HepG2 (cell line): Measurements from ENCODE around the gene NES. TPM values are rescaled to one million over a fixed set of nuclear protein-coding genes. Genes with fewer than 3 reads are reported as not detected.
A peak's percentile ranks its signal among the peaks of the same experiment; 100 is the strongest.

Source experiments
- ARID2 ChIP-seq: sonication (generic); formaldehyde crosslinking; IDR thresholded peaks from 2 replicates; pipeline ENCODE4 v1.8.1; 2022; ENCODE audit warnings: mild to moderate bottlenecking, missing genetic modification reagents, borderline replicate concordance
- ARID4A ChIP-seq: sonication (generic); formaldehyde crosslinking; IDR thresholded peaks from 2 replicates; pipeline ENCODE4 v1.5.0; 2020; ENCODE audit warnings: mild to moderate bottlenecking, missing genetic modification reagents, borderline replicate concordance
- ESRRA ChIP-seq: sonication (generic); formaldehyde crosslinking; IDR thresholded peaks from 2 replicates; pipeline ENCODE4 v1.5.1; 2020; ENCODE audit warnings: mild to moderate bottlenecking, low read depth, missing genetic modification reagents
- FOXK1 ChIP-seq: sonication (generic); formaldehyde crosslinking; IDR thresholded peaks from 2 replicates; pipeline ENCODE4 v1.4.0; 2020; ENCODE audit warnings: low read depth, missing genetic modification reagents, borderline replicate concordance
- GLI4 ChIP-seq: sonication (generic); formaldehyde crosslinking; IDR thresholded peaks from 2 replicates; pipeline ENCODE4 v1.5.1; 2020; ENCODE audit warnings: missing genetic modification reagents, mild to moderate bottlenecking, moderate library complexity, borderline replicate concordance
- HBP1 ChIP-seq: IDR thresholded peaks from 2 replicates; pipeline ENCODE4 v1.6.1; 2016; ENCODE audit warnings: low read depth, control low read depth
- ISL2 ChIP-seq: sonication (generic); formaldehyde crosslinking; IDR thresholded peaks from 2 replicates; pipeline ENCODE4 v1.5.0; 2020; ENCODE audit warnings: missing genetic modification reagents
- JUND ChIP-seq: sonication (generic); formaldehyde crosslinking; IDR thresholded peaks from 2 replicates; pipeline ENCODE4 v1.8.0; 2022; ENCODE audit warnings: mild to moderate bottlenecking, missing genetic modification reagents
- KAT8 ChIP-seq: IDR thresholded peaks from 2 replicates; pipeline ENCODE4 v1.6.1; 2016; ENCODE audit warnings: missing genetic modification reagents, missing compliant biosample characterization
- MEF2D ChIP-seq: sonication (generic); formaldehyde crosslinking; IDR thresholded peaks from 2 replicates; pipeline ENCODE4 v1.5.1; 2020; ENCODE audit warnings: mild to moderate bottlenecking, missing genetic modification reagents
- NFKBIZ ChIP-seq: IDR thresholded peaks from 2 replicates; pipeline ENCODE4 v1.6.1; 2018; ENCODE audit warnings: missing genetic modification reagents, missing compliant biosample characterization
- NRL ChIP-seq: sonication (generic); formaldehyde crosslinking; IDR thresholded peaks from 2 replicates; pipeline ENCODE4 v1.5.0; 2020; ENCODE audit warnings: missing genetic modification reagents, mild to moderate bottlenecking, moderate library complexity, borderline replicate concordance
- PAWR ChIP-seq: sonication (generic); formaldehyde crosslinking; IDR thresholded peaks from 2 replicates; pipeline ENCODE4 v1.4.0; 2020; ENCODE audit warnings: missing genetic modification reagents, mild to moderate bottlenecking, borderline replicate concordance
- RELA ChIP-seq: sonication (generic); formaldehyde crosslinking; IDR thresholded peaks from 2 replicates; pipeline ENCODE4 v1.4.0; 2020; ENCODE audit warnings: missing genetic modification reagents
- THAP11 ChIP-seq: IDR thresholded peaks from 2 replicates; pipeline ENCODE4 v1.6.1; 2016; ENCODE audit warnings: missing biosample characterization, missing genetic modification reagents
- ZC3H13 ChIP-seq: sonication (generic); formaldehyde crosslinking; IDR thresholded peaks from 2 replicates; pipeline ENCODE4 v1.8.1; 2023; ENCODE audit warnings: mild to moderate bottlenecking, missing genetic modification reagents, moderate library complexity
- ZNF30 ChIP-seq: sonication (generic); formaldehyde crosslinking; IDR thresholded peaks from 2 replicates; pipeline ENCODE4 v1.5.0; 2020; ENCODE audit warnings: mild to moderate bottlenecking, missing genetic modification reagents
- ZNF543 ChIP-seq: sonication (generic); formaldehyde crosslinking; IDR thresholded peaks from 2 replicates; pipeline ENCODE4 v1.4.0; 2020; ENCODE audit warnings: mild to moderate bottlenecking, missing genetic modification reagents
- ZNF790 ChIP-seq: sonication (generic); formaldehyde crosslinking; IDR thresholded peaks from 2 replicates; pipeline ENCODE4 v1.8.0; 2022; ENCODE audit warnings: missing genetic modification reagents, mild to moderate bottlenecking, borderline replicate concordance
- ZNF839 ChIP-seq: sonication (generic); formaldehyde crosslinking; IDR thresholded peaks from 2 replicates; pipeline ENCODE4 v1.4.0; 2020; ENCODE audit warnings: missing genetic modification reagents, mild to moderate bottlenecking, borderline replicate concordance
- ZSCAN20 ChIP-seq: sonication (generic); formaldehyde crosslinking; IDR thresholded peaks from 2 replicates; pipeline ENCODE4 v1.4.0; 2020; ENCODE audit warnings: missing genetic modification reagents, mild to moderate bottlenecking, borderline replicate concordance
- ZSCAN29 ChIP-seq: sonication (generic); formaldehyde crosslinking; conservative IDR thresholded peaks from 2 replicates; pipeline ENCODE4 v1.4.0; 2020; ENCODE audit warnings: mild to moderate bottlenecking, missing genetic modification reagents
- polyA plus RNA-seq, 8 experiments: library from polyadenylated mRNA; depleted of rRNA in 3 of 8; stranded (reverse) in 7 of 8; unstranded in 1 of 8; fragments of >200 nt; fragmentation: Illumina TruSeq in 4 of 8; extraction: Trizol in 4 of 8; gene quantifications; 2 replicates each; pipeline versions ENCODE4 v1.2.1 to v1.2.3, GENCODE V29; 2011 to 2016; ENCODE audit warnings: low read depth in 4 of 8, missing spikeins in 1 of 8, mixed read lengths in 1 of 8; ENCODE audit not compliant: insufficient read depth in 1 of 8
- total RNA-seq, 5 experiments: library from RNA; depleted of rRNA; stranded (reverse); fragments of >200 nt; fragmentation: Illumina TruSeq; extraction: Trizol; gene quantifications; 2 replicates each; pipeline ENCODE4 v1.2.3, GENCODE V29; 2016; ENCODE audit warnings: low read depth in 1 of 5
- TF ChIP-seq, protein P1 (sequence below): sonication (generic); formaldehyde crosslinking; conservative IDR thresholded peaks from 2 replicates; pipeline ENCODE4 v1.8.0; 2022; ENCODE audit warnings: mild to moderate bottlenecking, moderate library complexity, missing genetic modification reagents

The NES gene
- total and polyA plus RNA-seq, 2 of the 13 experiments (the other 11 are each of a cell fraction or from before 2014, with no cell fraction given), result 1.7 to 16.6 TPM

GRCh38 chr1:156659988-156660751 is 17.0 kb downstream of the NES start (continued):
- no peak for TF ChIP-seq ARID2 (CRISPR knock-in tag)
- TF ChIP-seq PAWR, result no peak
- no peak for TF ChIP-seq ZNF30 (CRISPR knock-in tag)
- no peak for TF ChIP-seq ZNF543 (CRISPR knock-in tag)
- TF ChIP-seq ZNF839, result no peak
- peak; percentile 94 for TF ChIP-seq JUND
- peak; percentile 77; the same call in 1 of the 2 replicates for TF ChIP-seq ZC3H13 (CRISPR knock-in tag)
- TF ChIP-seq ZNF790 (CRISPR knock-in tag), result 0 out of 2 replicates have a peak, but pooled peaks have one; percentile 39
- no peak for TF ChIP-seq ZSCAN20 (CRISPR knock-in tag)
- peak; percentile 75 for TF ChIP-seq THAP11
- TF ChIP-seq FOXK1, result peak; percentile 80; the same call in 1 of the 2 replicates
- no peak for TF ChIP-seq ZSCAN29 (CRISPR knock-in tag)
- TF ChIP-seq HBP1 (CRISPR knock-in tag), result 0 out of 2 replicates have a peak, but pooled peaks have one; percentile 51
- no peak for TF ChIP-seq NRL (CRISPR knock-in tag)
- TF ChIP-seq, protein P1, sequence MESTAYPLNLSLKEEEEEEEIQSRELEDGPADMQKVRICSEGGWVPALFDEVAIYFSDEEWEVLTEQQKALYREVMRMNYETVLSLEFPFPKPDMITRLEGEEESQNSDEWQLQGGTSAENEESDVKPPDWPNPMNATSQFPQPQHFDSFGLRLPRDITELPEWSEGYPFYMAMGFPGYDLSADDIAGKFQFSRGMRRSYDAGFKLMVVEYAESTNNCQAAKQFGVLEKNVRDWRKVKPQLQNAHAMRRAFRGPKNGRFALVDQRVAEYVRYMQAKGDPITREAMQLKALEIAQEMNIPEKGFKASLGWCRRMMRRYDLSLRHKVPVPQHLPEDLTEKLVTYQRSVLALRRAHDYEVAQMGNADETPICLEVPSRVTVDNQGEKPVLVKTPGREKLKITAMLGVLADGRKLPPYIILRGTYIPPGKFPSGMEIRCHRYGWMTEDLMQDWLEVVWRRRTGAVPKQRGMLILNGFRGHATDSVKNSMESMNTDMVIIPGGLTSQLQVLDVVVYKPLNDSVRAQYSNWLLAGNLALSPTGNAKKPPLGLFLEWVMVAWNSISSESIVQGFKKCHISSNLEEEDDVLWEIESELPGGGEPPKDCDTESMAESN (CRISPR knock-in tag), result peak; percentile 77; the same call in 1 of the 2 replicates
- no peak for TF ChIP-seq GLI4
- peak; percentile 51; the same call in 1 of the 2 replicates for TF ChIP-seq MEF2D
- TF ChIP-seq ESRRA (CRISPR knock-in tag), result peak; percentile 25
- peak; percentile 53; the same call in 1 of the 2 replicates for TF ChIP-seq ISL2 (CRISPR knock-in tag)
- no peak; the same call in 1 of the 2 replicates for TF ChIP-seq NFKBIZ (CRISPR knock-in tag)
- TF ChIP-seq ARID4A (CRISPR knock-in tag), result peak; percentile 56
- TF ChIP-seq RELA (CRISPR knock-in tag), result peak; percentile 74; the same call in 1 of the 2 replicates
- TF ChIP-seq KAT8 (CRISPR knock-in tag), result peak; percentile 72; the same call in 1 of the 2 replicates
